Neural crest cell (in vitro differentiated cells): ENCODE results near the gene TENM3. TPM values are rescaled to one million over a fixed set of nuclear protein-coding genes. Genes with fewer than 3 reads are reported as not detected.

Experiments used
- DNase-seq: peaks from one replicate; pipeline ENCODE4 v3.0.0; 2021; ENCODE audit warnings: low read depth, mixed read lengths, low spot score
- H3K27ac Mint-ChIP-seq: one replicate; pipeline ENCODE4 v1.8.0; 2021; ENCODE audit warnings: mild to moderate bottlenecking, mixed read lengths; ENCODE audit not compliant: unreplicated experiment
- H3K27me3 Mint-ChIP-seq: 2 replicates; pipeline ENCODE4 v1.8.0; 2021; ENCODE audit warnings: low read depth, mild to moderate bottlenecking, mixed read lengths
- H3K36me3 Mint-ChIP-seq: 2 replicates; pipeline ENCODE4 v1.8.0; 2021; ENCODE audit warnings: low read depth, mild to moderate bottlenecking, mixed read lengths
- H3K4me1 Mint-ChIP-seq: 2 replicates; pipeline ENCODE4 v1.8.0; 2021; ENCODE audit warnings: mixed read lengths
- H3K4me3 Mint-ChIP-seq: one replicate; pipeline ENCODE4 v1.8.0; 2021; ENCODE audit warnings: mild to moderate bottlenecking, mixed read lengths
- H3K9me3 Mint-ChIP-seq: 2 replicates; pipeline ENCODE4 v1.8.0; 2021; ENCODE audit warnings: mixed read lengths
- total RNA-seq: library from RNA; stranded (reverse); gene quantifications from 2 replicates; pipeline ENCODE4 v1.2.1, GENCODE V29; 2021
- TF ChIP-seq, protein P1 (sequence below): fragments of 200-600 bp; sonication (generic); conservative IDR thresholded peaks from 2 replicates; pipeline ENCODE4 v1.5.0; 2021; ENCODE audit warnings: antibody characterized with exemption, mild to moderate bottlenecking

Gene TENM3
- total RNA-seq, 1 donor from 2014 or later, result 43.9 TPM

DNA sequence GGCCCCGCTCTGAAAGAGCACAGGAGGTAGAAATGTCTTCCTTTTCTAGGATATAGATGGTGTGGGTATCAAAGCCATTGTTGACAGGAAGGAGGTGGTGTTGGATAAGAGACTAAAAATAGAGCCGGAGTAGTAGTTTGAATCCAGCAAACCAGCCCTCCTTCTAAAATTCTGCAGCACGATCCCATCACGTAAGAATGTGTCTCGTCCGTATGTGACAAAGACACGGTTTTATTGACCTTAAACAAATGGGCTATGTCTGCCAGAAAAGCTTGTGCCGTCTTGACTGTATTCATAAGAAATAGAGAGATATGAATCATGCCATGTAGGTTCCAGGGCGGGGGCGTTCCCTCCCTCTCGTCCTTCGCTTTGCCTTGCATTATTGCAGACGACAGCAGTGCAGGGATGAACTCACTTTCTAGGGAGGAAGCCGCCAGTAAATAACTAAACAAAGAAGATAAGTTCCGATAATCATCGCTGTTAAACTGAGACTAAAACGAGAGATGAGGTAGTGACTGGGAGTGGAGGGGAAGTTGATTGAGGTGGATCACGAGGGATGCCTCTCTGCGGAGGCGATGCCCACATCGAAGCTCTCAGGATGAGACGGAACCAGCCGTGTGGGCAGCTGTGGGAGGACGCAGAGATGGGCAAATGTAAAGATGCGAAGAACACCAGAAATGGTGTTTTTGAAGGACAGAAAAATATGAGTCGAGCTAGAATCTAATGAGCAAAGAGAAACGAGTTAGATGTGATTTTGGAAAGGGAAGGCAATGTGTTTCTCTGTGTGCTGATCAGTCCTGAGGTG, 3.4 kb downstream of the TENM3 start:
- H3K27me3 Mint-ChIP-seq, result no peaks in the 10 kb centered on the region
- H3K4me1 Mint-ChIP-seq, result peaks cover 35% of the 10 kb centered on the region
- no peak for DNase-seq
- peak overlapping the region; percentile 32 for H3K4me3 Mint-ChIP-seq
- TF ChIP-seq, protein P1, sequence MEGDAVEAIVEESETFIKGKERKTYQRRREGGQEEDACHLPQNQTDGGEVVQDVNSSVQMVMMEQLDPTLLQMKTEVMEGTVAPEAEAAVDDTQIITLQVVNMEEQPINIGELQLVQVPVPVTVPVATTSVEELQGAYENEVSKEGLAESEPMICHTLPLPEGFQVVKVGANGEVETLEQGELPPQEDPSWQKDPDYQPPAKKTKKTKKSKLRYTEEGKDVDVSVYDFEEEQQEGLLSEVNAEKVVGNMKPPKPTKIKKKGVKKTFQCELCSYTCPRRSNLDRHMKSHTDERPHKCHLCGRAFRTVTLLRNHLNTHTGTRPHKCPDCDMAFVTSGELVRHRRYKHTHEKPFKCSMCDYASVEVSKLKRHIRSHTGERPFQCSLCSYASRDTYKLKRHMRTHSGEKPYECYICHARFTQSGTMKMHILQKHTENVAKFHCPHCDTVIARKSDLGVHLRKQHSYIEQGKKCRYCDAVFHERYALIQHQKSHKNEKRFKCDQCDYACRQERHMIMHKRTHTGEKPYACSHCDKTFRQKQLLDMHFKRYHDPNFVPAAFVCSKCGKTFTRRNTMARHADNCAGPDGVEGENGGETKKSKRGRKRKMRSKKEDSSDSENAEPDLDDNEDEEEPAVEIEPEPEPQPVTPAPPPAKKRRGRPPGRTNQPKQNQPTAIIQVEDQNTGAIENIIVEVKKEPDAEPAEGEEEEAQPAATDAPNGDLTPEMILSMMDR, result no peak
- H3K9me3 Mint-ChIP-seq, result peaks cover 5% of the 10 kb centered on the region
- H3K36me3 Mint-ChIP-seq, result peaks cover 13% of the 10 kb centered on the region
- H3K27ac Mint-ChIP-seq, result no peak overlapping the region

DNA sequence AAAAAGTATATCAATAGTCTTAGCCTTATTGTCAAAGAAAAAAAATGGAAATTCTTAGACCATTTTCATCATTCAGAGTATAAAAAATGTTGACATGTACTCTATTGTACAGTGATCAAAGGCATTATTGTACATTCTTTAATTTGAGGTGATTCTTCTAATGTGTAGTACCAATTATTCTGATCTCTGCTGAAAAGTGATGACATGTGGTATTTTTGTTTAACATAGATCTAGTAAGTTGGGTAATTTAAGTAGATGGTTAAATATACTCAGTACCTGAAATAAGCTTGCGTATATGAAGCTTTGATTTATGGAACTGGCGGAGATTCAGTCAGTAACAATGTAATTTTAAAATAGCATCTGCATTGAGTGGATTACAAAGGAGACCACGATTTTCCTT, 5.1 kb downstream of the TENM3 start:
- H3K9me3 Mint-ChIP-seq, result peaks cover 5% of the 10 kb centered on the region
- TF ChIP-seq, protein P1, result no peak

DNA sequence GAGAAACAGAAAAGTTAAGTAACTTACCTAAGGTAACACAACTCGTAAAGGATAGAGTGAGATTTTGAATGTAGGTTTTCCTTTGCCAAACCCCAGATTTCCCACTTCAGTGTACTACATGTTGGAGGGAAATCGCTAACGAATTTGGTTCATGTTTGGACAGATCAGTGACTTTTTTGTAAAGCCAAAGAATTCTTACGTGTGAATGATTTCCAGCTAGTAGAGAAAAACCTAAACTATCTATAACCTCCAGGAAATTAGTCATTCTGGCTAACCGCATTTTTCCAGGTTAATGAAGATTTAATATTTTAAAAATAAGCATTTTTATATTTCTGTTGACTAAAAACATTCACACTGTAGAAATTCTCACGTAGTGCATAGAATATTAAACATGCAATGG, 7.2 kb downstream of the TENM3 start:
- peaks cover 34% of the 10 kb centered on the region for H3K4me1 Mint-ChIP-seq
- DNase-seq, result no peak
- no peak overlapping the region for H3K27ac Mint-ChIP-seq
- H3K4me3 Mint-ChIP-seq, result no peak overlapping the region
- TF ChIP-seq, protein P1, result no peak
- peaks cover 2% of the 10 kb centered on the region for H3K9me3 Mint-ChIP-seq
- peaks cover 9% of the 10 kb centered on the region for H3K36me3 Mint-ChIP-seq
- no peaks in the 10 kb centered on the region for H3K27me3 Mint-ChIP-seq

More for the DNA sequence above, 5.1 kb downstream of the TENM3 start:
- Mint-ChIP-seq H3K27ac (no peak overlapping the region), H3K4me3 (no peak overlapping the region), H3K4me1 (peaks cover 33% of the 10 kb centered on the region), H3K36me3 (peaks cover 12% of the 10 kb centered on the region), H3K27me3 (no peaks in the 10 kb centered on the region)
- no peak for DNase-seq

DNA sequence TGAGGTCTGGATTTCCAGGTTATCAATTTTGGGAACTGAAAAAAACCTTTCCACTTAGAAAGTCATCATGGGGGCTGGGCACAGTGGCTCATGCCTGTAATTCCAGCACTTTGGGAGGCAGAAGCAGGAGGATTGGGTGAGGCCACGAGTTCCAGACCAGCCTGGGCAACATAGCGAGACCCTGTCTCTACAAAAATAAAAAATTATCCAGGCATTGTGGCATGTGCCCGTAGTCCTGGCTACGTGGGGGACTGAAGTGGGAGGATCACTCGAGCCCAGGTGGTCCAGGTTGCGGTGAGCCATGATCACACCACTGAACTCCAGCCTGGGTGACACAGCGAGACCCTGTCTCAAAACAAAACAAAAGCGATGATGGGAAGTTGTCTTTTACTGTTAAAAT, 7.9 kb downstream of the TENM3 start:
- Mint-ChIP-seq H3K9me3 (peaks cover 2% of the 10 kb centered on the region), H3K4me3 (no peak overlapping the region), H3K27me3 (no peaks in the 10 kb centered on the region), H3K4me1 (peaks cover 33% of the 10 kb centered on the region), H3K36me3 (peaks cover 9% of the 10 kb centered on the region), H3K27ac (no peak overlapping the region)
- no peak for DNase-seq
- TF ChIP-seq, protein P1, result no peak

DNA sequence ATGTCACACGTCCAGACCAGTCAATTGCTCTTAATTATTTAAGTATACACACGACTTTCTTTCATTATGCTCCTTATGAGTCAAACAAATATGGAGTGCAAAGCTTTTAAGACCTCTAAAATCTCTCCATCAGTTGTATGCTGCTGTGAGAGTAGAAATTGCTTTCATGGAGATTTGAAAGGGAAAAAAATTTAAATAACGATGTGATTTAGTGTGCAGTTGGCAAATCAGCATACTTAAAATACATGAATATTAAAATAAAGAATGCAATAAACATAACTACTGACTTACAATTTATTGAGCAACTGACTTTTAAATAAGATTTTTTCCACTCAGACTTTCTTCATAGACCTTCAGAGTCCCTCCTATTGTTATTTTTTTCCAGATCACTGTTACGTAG, 9.0 kb downstream of the TENM3 start:
- TF ChIP-seq, protein P1, result no peak
- Mint-ChIP-seq H3K36me3 (peaks cover 5% of the 10 kb centered on the region), H3K9me3 (peaks cover 2% of the 10 kb centered on the region), H3K27ac (no peak overlapping the region), H3K27me3 (no peaks in the 10 kb centered on the region), H3K4me3 (no peak overlapping the region), H3K4me1 (peaks cover 22% of the 10 kb centered on the region)
- no peak for DNase-seq
